ENCODE measurements around the gene MPRIP.

DNA sequence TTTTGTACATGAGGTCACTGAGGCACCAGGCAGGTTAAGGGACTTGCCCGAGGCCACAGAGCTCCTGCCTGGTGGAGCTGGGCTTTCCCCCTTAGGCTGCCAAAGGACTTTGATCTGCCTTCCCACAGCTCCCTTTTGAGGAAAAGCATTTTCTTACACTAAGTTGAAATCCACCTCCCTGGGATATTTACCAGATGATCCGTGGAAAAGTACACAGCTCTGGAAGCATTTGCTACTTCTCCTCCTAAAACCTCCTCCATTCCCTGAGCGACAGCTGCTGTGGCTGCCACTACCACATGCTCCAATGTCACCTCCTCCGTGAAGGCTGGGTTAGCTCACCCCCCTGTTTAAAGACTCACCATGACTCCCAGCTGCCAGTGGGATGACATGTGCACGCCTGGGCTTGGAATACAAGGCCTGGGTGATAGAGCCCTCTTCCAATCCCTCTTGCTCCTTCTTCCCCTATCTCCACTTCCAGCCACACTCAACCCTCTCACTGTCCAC lies 1.2 kb upstream of the MPRIP start:
- TF ChIP-seq, protein P1, sequence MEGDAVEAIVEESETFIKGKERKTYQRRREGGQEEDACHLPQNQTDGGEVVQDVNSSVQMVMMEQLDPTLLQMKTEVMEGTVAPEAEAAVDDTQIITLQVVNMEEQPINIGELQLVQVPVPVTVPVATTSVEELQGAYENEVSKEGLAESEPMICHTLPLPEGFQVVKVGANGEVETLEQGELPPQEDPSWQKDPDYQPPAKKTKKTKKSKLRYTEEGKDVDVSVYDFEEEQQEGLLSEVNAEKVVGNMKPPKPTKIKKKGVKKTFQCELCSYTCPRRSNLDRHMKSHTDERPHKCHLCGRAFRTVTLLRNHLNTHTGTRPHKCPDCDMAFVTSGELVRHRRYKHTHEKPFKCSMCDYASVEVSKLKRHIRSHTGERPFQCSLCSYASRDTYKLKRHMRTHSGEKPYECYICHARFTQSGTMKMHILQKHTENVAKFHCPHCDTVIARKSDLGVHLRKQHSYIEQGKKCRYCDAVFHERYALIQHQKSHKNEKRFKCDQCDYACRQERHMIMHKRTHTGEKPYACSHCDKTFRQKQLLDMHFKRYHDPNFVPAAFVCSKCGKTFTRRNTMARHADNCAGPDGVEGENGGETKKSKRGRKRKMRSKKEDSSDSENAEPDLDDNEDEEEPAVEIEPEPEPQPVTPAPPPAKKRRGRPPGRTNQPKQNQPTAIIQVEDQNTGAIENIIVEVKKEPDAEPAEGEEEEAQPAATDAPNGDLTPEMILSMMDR (IDR thresholded peaks at IDR 0.05) = no peak
- TF ChIP-seq POLR2A (IDR thresholded peaks at IDR 0.05) = no peak

Measured in Peyer's patch (tissue), 4 donors.